IMR-90 (cell line): ENCODE results near the gene NMT1. TPM values are rescaled to one million over a fixed set of nuclear protein-coding genes. Genes with fewer than 3 reads are reported as not detected.

Experiments used
- ATAC-seq: fragments of 200-7000 bp; cut with Tn5 transposase; 2 replicates; pipeline ENCODE4 v1.9.1; 2020; ENCODE audit warnings: low read depth, mild to moderate bottlenecking, moderate library complexity
- BruUV-seq: library from RNA; stranded (reverse); fragments of 400-500 nt; replicated peaks from 2 replicates; lab custom pipeline; 2021; lab: Mats Ljungman, UMichigan
- CTCF ChIA-PET: fragments of 300-600 bp; formaldehyde crosslinking; extraction: SDS; loops from one replicate; lab custom pipeline; 2021; ENCODE audit warnings: antibody characterized with exemption; lab: Yijun Ruan, JAX
- POLR2A ChIA-PET: fragments of 300-600 bp; sonication (Branson Sonifier 250); formaldehyde crosslinking; loops from one replicate; lab custom pipeline; 2022; ENCODE audit warnings: antibody characterized with exemption; ENCODE audit not compliant: unreplicated experiment; lab: Charles Lee
- DNase-seq: peaks from one replicate; pipeline ENCODE4 v3.0.0; 2013
- H2AFZ ChIP-seq: replicated peaks from 2 replicates; pipeline ENCODE3; 2013; ENCODE audit warnings: low read length, mild to moderate bottlenecking; ENCODE audit not compliant: poor library complexity
- H2AK5ac ChIP-seq: 2 replicates; pipeline ENCODE4 v1.6.1; 2013; ENCODE audit warnings: low read depth, low read length, inconsistent platforms
- H2AK9ac ChIP-seq: replicated peaks from 2 replicates; pipeline ENCODE3; 2013; ENCODE audit warnings: mild to moderate bottlenecking, low read depth, low read length, moderate library complexity; ENCODE audit not compliant: poor library complexity
- H2BK120ac ChIP-seq: 2 replicates; pipeline ENCODE4 v1.6.1; 2013; ENCODE audit warnings: low read depth, low read length, inconsistent platforms
- H2BK15ac ChIP-seq: 3 replicates; pipeline ENCODE4 v1.6.1; 2013; ENCODE audit warnings: low read depth, low read length, inconsistent platforms
- H2BK20ac ChIP-seq: 2 replicates; pipeline ENCODE4 v1.6.1; 2013; ENCODE audit warnings: low read depth, mild to moderate bottlenecking, inconsistent platforms, low read length, moderate library complexity
- H2BK5ac ChIP-seq: 2 replicates; pipeline ENCODE4 v1.6.1; 2013; ENCODE audit warnings: mild to moderate bottlenecking, low read depth, low read length, inconsistent platforms; ENCODE audit not compliant: poor library complexity, severe bottlenecking
- H3K14ac ChIP-seq: replicated peaks from 2 replicates; pipeline ENCODE4 v1.6.1; 2013; ENCODE audit warnings: low read depth, low read length, inconsistent platforms
- H3K18ac ChIP-seq: 2 replicates; pipeline ENCODE4 v1.6.1; 2013; ENCODE audit warnings: low read depth, low read length, control low read depth
- H3K23ac ChIP-seq: 2 replicates; pipeline ENCODE4 v1.6.1; 2013; ENCODE audit warnings: low read depth, low read length, inconsistent platforms
- H3K27ac ChIP-seq: 2 replicates; pipeline ENCODE4 v1.5.1; 2013; ENCODE audit warnings: mild to moderate bottlenecking, control low read depth, low read length; ENCODE audit not compliant: insufficient read depth
- H3K27me3 ChIP-seq: 2 replicates; pipeline ENCODE4 v1.6.1; 2013; ENCODE audit warnings: low read length; ENCODE audit not compliant: control insufficient read depth, insufficient read depth
- H3K36me3 ChIP-seq: 2 replicates; pipeline ENCODE4 v1.6.1; 2013; ENCODE audit warnings: low read length, mixed read lengths; ENCODE audit not compliant: control insufficient read depth, insufficient read depth
- H3K4ac ChIP-seq: 2 replicates; pipeline ENCODE4 v1.6.1; 2013; ENCODE audit warnings: low read depth, low read length, inconsistent platforms
- H3K4me1 ChIP-seq: 2 replicates; pipeline ENCODE4 v1.6.1; 2013; ENCODE audit warnings: low read length, mixed read lengths; ENCODE audit not compliant: control insufficient read depth, insufficient read depth
- H3K4me2 ChIP-seq: 2 replicates; pipeline ENCODE4 v1.6.1; 2013; ENCODE audit warnings: low read depth, mild to moderate bottlenecking, control low read depth, low read length, moderate library complexity
- H3K4me3 ChIP-seq: 2 replicates; pipeline ENCODE4 v1.5.1; 2013; ENCODE audit warnings: low read depth, mild to moderate bottlenecking, control low read depth, low read length, moderate library complexity; ENCODE audit not compliant: insufficient read depth
- H3K56ac ChIP-seq: 2 replicates; pipeline ENCODE4 v1.6.1; 2013; ENCODE audit warnings: low read length, inconsistent platforms; ENCODE audit not compliant: insufficient read depth; ENCODE audit errors: extremely low read depth
- H3K79me1 ChIP-seq, 2 experiments: 2 replicates each; pipeline ENCODE4 v1.6.1; 2013; ENCODE audit warnings: low read length in 2 of 2, inconsistent platforms in 1 of 2, low read depth in 1 of 2
- H3K9ac ChIP-seq: 2 replicates; pipeline ENCODE4 v1.6.1; 2013; ENCODE audit warnings: low read depth, low read length, control low read depth
- H3K9me1 ChIP-seq: 2 replicates; pipeline ENCODE4 v1.6.1; 2013; ENCODE audit warnings: low read length, inconsistent platforms; ENCODE audit not compliant: insufficient read depth
- H3K9me3 ChIP-seq: 2 replicates; pipeline ENCODE4 v1.6.1; 2013; ENCODE audit warnings: low read length; ENCODE audit not compliant: control insufficient read depth, insufficient read depth
- H4K20me1 ChIP-seq: 2 replicates; pipeline ENCODE4 v1.6.1; 2013; ENCODE audit warnings: low read length, inconsistent platforms; ENCODE audit not compliant: insufficient read depth
- H4K5ac ChIP-seq: 2 replicates; pipeline ENCODE4 v1.6.1; 2013; ENCODE audit warnings: mild to moderate bottlenecking, low read depth, low read length, control low read depth
- H4K8ac ChIP-seq, 2 experiments: 2 replicates each; pipeline ENCODE4 v1.6.1; 2013; ENCODE audit warnings: low read depth in 2 of 2, low read length in 2 of 2, control low read depth in 1 of 2, inconsistent platforms in 1 of 2
- H4K91ac ChIP-seq: 2 replicates; pipeline ENCODE4 v1.6.1; 2013; ENCODE audit warnings: low read depth, low read length, inconsistent platforms; ENCODE audit not compliant: insufficient read depth
- BHLHE40 ChIP-seq: fragments of 150-350 bp; IDR thresholded peaks from 2 replicates; pipeline ENCODE4 v1.6.1; 2016; ENCODE audit warnings: mild to moderate bottlenecking, low read depth, low read length
- CEBPB ChIP-seq: IDR thresholded peaks from 2 replicates; pipeline ENCODE4 v1.6.1; 2012; ENCODE audit warnings: low read depth, low read length, improper control_type of control experiment
- CHD1 ChIP-seq: IDR thresholded peaks from 2 replicates; pipeline ENCODE4 v1.6.1; 2012; ENCODE audit warnings: low read depth, low read length, improper control_type of control experiment
- FOS ChIP-seq: fragments of 150-350 bp; IDR thresholded peaks from 2 replicates; pipeline ENCODE4 v1.6.1; 2016; ENCODE audit warnings: low read depth, low read length
- MAFK ChIP-seq: IDR thresholded peaks from 2 replicates; pipeline ENCODE4 v1.6.1; 2012; ENCODE audit warnings: low read depth, low read length, improper control_type of control experiment
- MAZ ChIP-seq: IDR thresholded peaks from 2 replicates; pipeline ENCODE4 v1.6.1; 2012; ENCODE audit warnings: low read depth, mild to moderate bottlenecking, low read length, improper control_type of control experiment, moderate library complexity, borderline replicate concordance
- MXI1 ChIP-seq: IDR thresholded peaks from 2 replicates; pipeline ENCODE4 v1.6.1; 2012; ENCODE audit warnings: low read depth, mild to moderate bottlenecking, low read length, moderate library complexity, borderline replicate concordance
- NFE2L2 ChIP-seq: fragments of 150-350 bp; IDR thresholded peaks from 2 replicates; pipeline ENCODE4 v1.6.1; 2016; ENCODE audit warnings: low read depth, mild to moderate bottlenecking, low read length
- POLR2A ChIP-seq: IDR thresholded peaks from 2 replicates; pipeline ENCODE4 v1.6.1; 2012; ENCODE audit warnings: mild to moderate bottlenecking, low read depth, low read length
- RAD21 ChIP-seq: IDR thresholded peaks from 2 replicates; pipeline ENCODE4 v1.6.1; 2012; ENCODE audit warnings: low read length, improper control_type of control experiment
- RCOR1 ChIP-seq: IDR thresholded peaks from 2 replicates; pipeline ENCODE4 v1.6.1; 2012; ENCODE audit warnings: mild to moderate bottlenecking, low read length, improper control_type of control experiment; ENCODE audit not compliant: insufficient replicate concordance
- RFX5 ChIP-seq: IDR thresholded peaks from 2 replicates; pipeline ENCODE4 v1.8.0; 2012; ENCODE audit warnings: low read depth, mild to moderate bottlenecking, low read length, moderate library complexity
- SMC3 ChIP-seq: fragments of 150-350 bp; IDR thresholded peaks from 2 replicates; pipeline ENCODE4 v1.6.1; 2016; ENCODE audit warnings: low read depth, mild to moderate bottlenecking, antibody characterized with exemption, low read length, moderate library complexity
- WGBS, 2 experiments: methylation state at CpG; one replicate each; pipeline versions ENCODE4 v1.1.5 to v1.1.7; 2013; ENCODE audit warnings: missing lambda C conversion rate in 2 of 2; ENCODE audit not compliant: insufficient read length in 1 of 2; ENCODE audit errors: extremely low coverage in 2 of 2; 5-methylcytosine and 5-hydroxymethylcytosine counted together
- dilution Hi-C: fragments of 300-500 bp; cut with HindIII; formaldehyde crosslinking; loops from one replicate; pipeline ENCODE4 v1.14.3; 2018; ENCODE audit warnings: low sequenced_read_pairs; ENCODE audit not compliant: unreplicated experiment
- in situ Hi-C: fragments of 300-500 bp; cut with MboI; formaldehyde crosslinking; loops from 3 replicates; pipeline ENCODE4 v1.14.3; 2019; ENCODE audit warnings: low sequenced_read_pairs, inconsistent platforms, mixed read lengths
- intact Hi-C: fragments of 100-400 bp; cut with micrococcal nuclease; formaldehyde crosslinking; loops from 2 replicates; pipeline ENCODE4 v1.10.0; 2022
- polyA plus RNA-seq, 3 experiments: library from polyadenylated mRNA; depleted of rRNA; stranded (reverse); fragments of >200 nt; gene quantifications; 2 replicates each; pipeline ENCODE4 v1.2.3, GENCODE V29; 2012; ENCODE audit warnings: low replicate concordance in 1 of 3
- total RNA-seq: library from RNA; depleted of rRNA; stranded (reverse); fragments of >200 nt; gene quantifications from 2 replicates; pipeline ENCODE4 v1.2.3, GENCODE V29; 2012
- TF ChIP-seq, protein P1 (sequence below): fragments of 150-350 bp; IDR thresholded peaks from 2 replicates; pipeline ENCODE4 v1.6.1; 2017; ENCODE audit warnings: mild to moderate bottlenecking, antibody characterized with exemption, low read length, low read depth
- TF ChIP-seq, protein P2 (sequence below): conservative IDR thresholded peaks from 2 replicates; pipeline ENCODE4 v1.5.1; 2012; ENCODE audit warnings: mild to moderate bottlenecking, low read depth, low read length, improper control_type of control experiment
- TF ChIP-seq, protein P3 (sequence below): fragments of 150-350 bp; IDR thresholded peaks from 2 replicates; pipeline ENCODE4 v1.6.1; 2016; ENCODE audit warnings: low read depth, mild to moderate bottlenecking, low read length, moderate library complexity, borderline replicate concordance

The NMT1 gene
- total and polyA plus RNA-seq, 2 of the 4 experiments (the other 2 are of a cell fraction), result 38.0 to 60.6 TPM

DNA sequence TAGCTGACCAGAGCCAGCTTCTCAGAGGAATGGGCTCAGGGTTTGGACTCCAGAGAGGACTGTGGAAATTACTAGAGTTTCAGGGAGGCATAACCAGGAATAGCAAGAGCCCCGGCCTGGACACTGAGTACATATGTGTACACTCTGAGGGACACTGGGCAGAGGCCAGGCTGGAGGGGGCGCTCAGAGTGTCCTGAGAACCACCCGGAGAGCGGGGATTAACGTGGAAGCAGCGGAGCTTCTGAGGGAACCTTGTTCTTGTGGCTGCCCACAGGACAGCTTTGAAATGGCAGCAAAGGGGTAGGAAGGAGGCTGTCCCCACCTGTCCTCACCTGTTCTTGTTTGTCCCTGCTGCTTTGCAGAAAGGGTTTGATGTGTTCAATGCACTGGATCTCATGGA lies 43.4 kb downstream of the NMT1 start:
- H3K4me1 ChIP-seq, result no peaks in the 10 kb centered on the region
- dilution Hi-C loops (no loop called here), intact Hi-C loops (no loop called here), in situ Hi-C loops (no loop called here)
- peaks cover 13% of the 10 kb centered on the region for H4K20me1 ChIP-seq
- H3K4me2 ChIP-seq, result no peak overlapping the region
- TF ChIP-seq, protein P1, sequence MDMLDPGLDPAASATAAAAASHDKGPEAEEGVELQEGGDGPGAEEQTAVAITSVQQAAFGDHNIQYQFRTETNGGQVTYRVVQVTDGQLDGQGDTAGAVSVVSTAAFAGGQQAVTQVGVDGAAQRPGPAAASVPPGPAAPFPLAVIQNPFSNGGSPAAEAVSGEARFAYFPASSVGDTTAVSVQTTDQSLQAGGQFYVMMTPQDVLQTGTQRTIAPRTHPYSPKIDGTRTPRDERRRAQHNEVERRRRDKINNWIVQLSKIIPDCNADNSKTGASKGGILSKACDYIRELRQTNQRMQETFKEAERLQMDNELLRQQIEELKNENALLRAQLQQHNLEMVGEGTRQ, result no peak
- no peak for TF ChIP-seq POLR2A
- no peak for TF ChIP-seq RAD21
- no peak for TF ChIP-seq MXI1
- no peak for TF ChIP-seq NFE2L2
- TF ChIP-seq, protein P2, sequence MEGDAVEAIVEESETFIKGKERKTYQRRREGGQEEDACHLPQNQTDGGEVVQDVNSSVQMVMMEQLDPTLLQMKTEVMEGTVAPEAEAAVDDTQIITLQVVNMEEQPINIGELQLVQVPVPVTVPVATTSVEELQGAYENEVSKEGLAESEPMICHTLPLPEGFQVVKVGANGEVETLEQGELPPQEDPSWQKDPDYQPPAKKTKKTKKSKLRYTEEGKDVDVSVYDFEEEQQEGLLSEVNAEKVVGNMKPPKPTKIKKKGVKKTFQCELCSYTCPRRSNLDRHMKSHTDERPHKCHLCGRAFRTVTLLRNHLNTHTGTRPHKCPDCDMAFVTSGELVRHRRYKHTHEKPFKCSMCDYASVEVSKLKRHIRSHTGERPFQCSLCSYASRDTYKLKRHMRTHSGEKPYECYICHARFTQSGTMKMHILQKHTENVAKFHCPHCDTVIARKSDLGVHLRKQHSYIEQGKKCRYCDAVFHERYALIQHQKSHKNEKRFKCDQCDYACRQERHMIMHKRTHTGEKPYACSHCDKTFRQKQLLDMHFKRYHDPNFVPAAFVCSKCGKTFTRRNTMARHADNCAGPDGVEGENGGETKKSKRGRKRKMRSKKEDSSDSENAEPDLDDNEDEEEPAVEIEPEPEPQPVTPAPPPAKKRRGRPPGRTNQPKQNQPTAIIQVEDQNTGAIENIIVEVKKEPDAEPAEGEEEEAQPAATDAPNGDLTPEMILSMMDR, result no peak
- TF ChIP-seq RCOR1, result no peak
- no peak for TF ChIP-seq CHD1
- TF ChIP-seq SMC3, result no peak
- no peak for TF ChIP-seq MAFK
- TF ChIP-seq CEBPB, result no peak
- no peak for TF ChIP-seq RFX5
- TF ChIP-seq BHLHE40, result no peak
- TF ChIP-seq, protein P3, sequence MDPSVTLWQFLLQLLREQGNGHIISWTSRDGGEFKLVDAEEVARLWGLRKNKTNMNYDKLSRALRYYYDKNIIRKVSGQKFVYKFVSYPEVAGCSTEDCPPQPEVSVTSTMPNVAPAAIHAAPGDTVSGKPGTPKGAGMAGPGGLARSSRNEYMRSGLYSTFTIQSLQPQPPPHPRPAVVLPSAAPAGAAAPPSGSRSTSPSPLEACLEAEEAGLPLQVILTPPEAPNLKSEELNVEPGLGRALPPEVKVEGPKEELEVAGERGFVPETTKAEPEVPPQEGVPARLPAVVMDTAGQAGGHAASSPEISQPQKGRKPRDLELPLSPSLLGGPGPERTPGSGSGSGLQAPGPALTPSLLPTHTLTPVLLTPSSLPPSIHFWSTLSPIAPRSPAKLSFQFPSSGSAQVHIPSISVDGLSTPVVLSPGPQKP, result no peak
- TF ChIP-seq MAZ, result no peak
- no peak for TF ChIP-seq FOS
- H2AFZ ChIP-seq, result no peak overlapping the region
- WGBS, 2 experiments, result 98% methylated on average over 6 of the region's 6 CpGs; no CpG with 5 or more reads in 1 of the 2 experiments
- POLR2A ChIA-PET, result no interaction called here
- no peak overlapping the region for H4K8ac ChIP-seq
- no peak overlapping the region for H3K4me3 ChIP-seq
- H3K23ac ChIP-seq, result no peak overlapping the region
- H2BK20ac ChIP-seq, result no peak overlapping the region
- H3K9ac ChIP-seq, result no peak overlapping the region
- H2BK120ac ChIP-seq, result no peak overlapping the region
- H2AK9ac ChIP-seq, result no peak overlapping the region
- no peak overlapping the region for H2BK15ac ChIP-seq
- H3K79me1 ChIP-seq, result peaks cover 4 to 39% of the 10 kb centered on the region in 2 experiments; a peak in 2 of 4 replicates
- H3K27me3 ChIP-seq, result no peaks in the 10 kb centered on the region
- H3K14ac ChIP-seq, result no peak overlapping the region
- H4K5ac ChIP-seq, result no peak overlapping the region
- no peak for DNase-seq
- ATAC-seq, result no peak
- no peaks in the 10 kb centered on the region for H3K9me3 ChIP-seq
- no peak overlapping the region for H3K27ac ChIP-seq
- H3K4ac ChIP-seq, result no peak overlapping the region
- BruUV-seq, result no TSS peak
- no peak overlapping the region for H3K56ac ChIP-seq
- no peak overlapping the region for H2AK5ac ChIP-seq
- no peak overlapping the region for H2BK5ac ChIP-seq
- H4K91ac ChIP-seq, result no peak overlapping the region
- peaks cover 81% of the 10 kb centered on the region for H3K36me3 ChIP-seq
- H3K18ac ChIP-seq, result no peak overlapping the region
- no peaks in the 10 kb centered on the region for H3K9me1 ChIP-seq
- CTCF ChIA-PET, result interaction anchor here (1.1 kb wide), 1 partner anchor 10 kb away, joined by 6 read pairs; no protein-coding TSS in a partner anchor
